GM12875 (cell line): Measurements from ENCODE around the gene ATP6V1G2.

Experiments
- H3K4me3 ChIP-seq: one replicate; pipeline ENCODE4 v1.5.1; 2011; ENCODE audit warnings: low read depth, low read length, control low read depth
- CTCF ChIP-seq: IDR thresholded peaks from 2 replicates; pipeline ENCODE4 v1.5.1; 2011; ENCODE audit warnings: low read depth, mild to moderate bottlenecking, control low read depth, inconsistent platforms, low read length, moderate library complexity, borderline replicate concordance; ENCODE audit not compliant: insufficient read depth

The ATP6V1G2 gene

GRCh38 chr6:31568537-31568961 is 22.1 kb upstream of the ATP6V1G2 start:
- TF ChIP-seq CTCF, result no peak
- no peak overlapping the region for H3K4me3 ChIP-seq

GRCh38 chr6:31567531-31568370 is 21.3 kb upstream of the ATP6V1G2 start:
- TF ChIP-seq CTCF, result no peak
- no peak overlapping the region for H3K4me3 ChIP-seq

- no peak overlapping the region for H3K4me3 ChIP-seq
- no peak for TF ChIP-seq CTCF
Measured at GRCh38 chr6:31560697-31561058, 14.3 kb upstream of the ATP6V1G2 start.

- H3K4me3 ChIP-seq, result peak overlapping the region; percentile 49
Measured at GRCh38 chr6:31559958-31560696, 13.7 kb upstream of the ATP6V1G2 start.

GRCh38 chr6:31559606-31559957 is 13.2 kb upstream of the ATP6V1G2 start:
- peak overlapping the region; percentile 49 for H3K4me3 ChIP-seq
- no peak for TF ChIP-seq CTCF

More at GRCh38 chr6:31559958-31560696, 13.7 kb upstream of the ATP6V1G2 start:
- TF ChIP-seq CTCF, result no peak

GRCh38 chr6:31558631-31559500 is 12.5 kb upstream of the ATP6V1G2 start:
- no peak for TF ChIP-seq CTCF
- peak overlapping the region; percentile 49 for H3K4me3 ChIP-seq
